22Rv1 (cell line): Measurements from ENCODE around the gene KRABD2.

Experiments
- CTCF ChIP-seq: fragments of 450-650 bp; IDR thresholded peaks from 2 replicates; pipeline ENCODE4 v1.5.1; 2017; ENCODE audit warnings: mild to moderate bottlenecking
- ZFX ChIP-seq: fragments of 450-650 bp; IDR thresholded peaks from 2 replicates; pipeline ENCODE4 v1.6.1; 2017; ENCODE audit warnings: antibody characterized with exemption, borderline replicate concordance

GRCh38 chr17:8384801-8385378, 8.4 kb upstream of the KRABD2 start:
- no peak for TF ChIP-seq CTCF
- TF ChIP-seq ZFX: no peak
